ENCODE measurements around the gene ARL15.

ARL15 gene

GRCh38 chr5:54278979-54279717, 31.2 kb downstream of the ARL15 start:
- TF ChIP-seq, protein P1, sequence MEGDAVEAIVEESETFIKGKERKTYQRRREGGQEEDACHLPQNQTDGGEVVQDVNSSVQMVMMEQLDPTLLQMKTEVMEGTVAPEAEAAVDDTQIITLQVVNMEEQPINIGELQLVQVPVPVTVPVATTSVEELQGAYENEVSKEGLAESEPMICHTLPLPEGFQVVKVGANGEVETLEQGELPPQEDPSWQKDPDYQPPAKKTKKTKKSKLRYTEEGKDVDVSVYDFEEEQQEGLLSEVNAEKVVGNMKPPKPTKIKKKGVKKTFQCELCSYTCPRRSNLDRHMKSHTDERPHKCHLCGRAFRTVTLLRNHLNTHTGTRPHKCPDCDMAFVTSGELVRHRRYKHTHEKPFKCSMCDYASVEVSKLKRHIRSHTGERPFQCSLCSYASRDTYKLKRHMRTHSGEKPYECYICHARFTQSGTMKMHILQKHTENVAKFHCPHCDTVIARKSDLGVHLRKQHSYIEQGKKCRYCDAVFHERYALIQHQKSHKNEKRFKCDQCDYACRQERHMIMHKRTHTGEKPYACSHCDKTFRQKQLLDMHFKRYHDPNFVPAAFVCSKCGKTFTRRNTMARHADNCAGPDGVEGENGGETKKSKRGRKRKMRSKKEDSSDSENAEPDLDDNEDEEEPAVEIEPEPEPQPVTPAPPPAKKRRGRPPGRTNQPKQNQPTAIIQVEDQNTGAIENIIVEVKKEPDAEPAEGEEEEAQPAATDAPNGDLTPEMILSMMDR (IDR thresholded peaks at IDR 0.05; ENCODE audit: borderline replicate concordance, control extremely low read depth, extremely low read depth, insufficient read depth, missing control alignments), result no peak
- no peak for DNase-seq (ENCODE audit: low spot score)
- in situ Hi-C loops (cut with MboI; ENCODE audit: low sequenced_read_pairs, unreplicated experiment), result no loop called here

- TF ChIP-seq, protein P1 (IDR thresholded peaks at IDR 0.05; ENCODE audit: borderline replicate concordance, control extremely low read depth, extremely low read depth, insufficient read depth, missing control alignments), result no peak
- no peak for DNase-seq (ENCODE audit: low spot score)
- in situ Hi-C loops (cut with MboI; ENCODE audit: low sequenced_read_pairs, unreplicated experiment), result no loop called here
Observed at GRCh38 chr5:54278036-54278830, 32.1 kb downstream of the ARL15 start.

GRCh38 chr5:54276048-54276447, 34.3 kb downstream of the ARL15 start:
- in situ Hi-C loops (cut with MboI; ENCODE audit: low sequenced_read_pairs, unreplicated experiment), result no loop called here
- TF ChIP-seq, protein P1 (IDR thresholded peaks at IDR 0.05; ENCODE audit: borderline replicate concordance, control extremely low read depth, extremely low read depth, insufficient read depth, missing control alignments), result no peak
- no peak for DNase-seq (ENCODE audit: low spot score)

DNA sequence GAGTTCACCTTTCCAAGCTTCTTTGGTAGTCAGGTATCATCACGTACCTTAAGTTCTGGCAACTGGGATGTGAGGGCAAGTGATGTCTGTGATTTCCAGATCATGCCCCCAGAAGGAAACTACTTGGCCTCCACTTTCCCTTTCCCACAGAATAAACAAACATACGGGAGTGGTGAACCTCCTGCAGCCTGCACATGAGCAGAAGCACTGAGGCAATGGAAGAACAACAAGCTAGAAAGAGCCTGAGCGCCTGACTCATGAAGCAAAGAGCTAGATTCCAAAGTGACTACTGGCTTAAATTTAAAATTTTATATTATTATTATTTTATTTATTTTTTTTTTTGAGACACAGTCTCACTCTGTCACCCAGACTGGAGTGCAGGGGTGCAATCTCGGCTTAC, 35.0 kb downstream of the ARL15 start:
- TF ChIP-seq, protein P1 (IDR thresholded peaks at IDR 0.05; ENCODE audit: borderline replicate concordance, control extremely low read depth, extremely low read depth, insufficient read depth, missing control alignments), result no peak
- in situ Hi-C loops (cut with MboI; ENCODE audit: low sequenced_read_pairs, unreplicated experiment), result no loop called here
- DNase-seq (ENCODE audit: low spot score), result no peak

GRCh38 chr5:54274944-54275343, 35.4 kb downstream of the ARL15 start:
- in situ Hi-C loops (cut with MboI; ENCODE audit: low sequenced_read_pairs, unreplicated experiment), result loop anchor here (25.0 kb wide), 1 partner anchor 212 kb away; no protein-coding TSS in a partner anchor

DNA sequence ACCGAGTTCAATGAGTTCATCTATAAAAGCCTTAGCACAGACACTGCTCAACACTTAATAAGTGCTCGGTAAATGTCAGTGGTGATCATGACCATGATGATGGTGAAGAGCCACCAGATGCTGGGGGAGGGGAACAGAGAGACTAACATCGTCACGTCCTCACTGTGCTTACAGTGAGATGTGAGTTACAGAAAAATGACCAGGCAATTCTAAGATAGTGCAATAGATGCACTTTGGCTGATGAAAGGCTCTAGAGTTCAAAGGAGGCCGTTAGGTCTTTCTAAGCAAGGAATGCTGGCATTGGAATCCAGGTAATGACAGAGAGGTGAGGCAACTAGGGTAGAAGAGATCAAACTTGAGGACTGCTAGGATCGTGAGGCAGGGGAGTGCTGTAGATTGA, 36.7 kb downstream of the ARL15 start:
- TF ChIP-seq, protein P1 (IDR thresholded peaks at IDR 0.05; ENCODE audit: borderline replicate concordance, control extremely low read depth, extremely low read depth, insufficient read depth, missing control alignments), result no peak
- in situ Hi-C loops (cut with MboI; ENCODE audit: low sequenced_read_pairs, unreplicated experiment), result loop anchor here (25.0 kb wide), 1 partner anchor 214 kb away; no protein-coding TSS in a partner anchor

More at GRCh38 chr5:54274944-54275343, 35.4 kb downstream of the ARL15 start:
- TF ChIP-seq, protein P1 (IDR thresholded peaks at IDR 0.05; ENCODE audit: borderline replicate concordance, control extremely low read depth, extremely low read depth, insufficient read depth, missing control alignments), result no peak
- DNase-seq (ENCODE audit: low spot score), result no peak

More for the DNA sequence above, 36.7 kb downstream of the ARL15 start:
- no peak for DNase-seq (ENCODE audit: low spot score)

Data from GM13976 (cell line).